Measurements from ENCODE around the gene RASSF4.

The RASSF4 gene

DNA sequence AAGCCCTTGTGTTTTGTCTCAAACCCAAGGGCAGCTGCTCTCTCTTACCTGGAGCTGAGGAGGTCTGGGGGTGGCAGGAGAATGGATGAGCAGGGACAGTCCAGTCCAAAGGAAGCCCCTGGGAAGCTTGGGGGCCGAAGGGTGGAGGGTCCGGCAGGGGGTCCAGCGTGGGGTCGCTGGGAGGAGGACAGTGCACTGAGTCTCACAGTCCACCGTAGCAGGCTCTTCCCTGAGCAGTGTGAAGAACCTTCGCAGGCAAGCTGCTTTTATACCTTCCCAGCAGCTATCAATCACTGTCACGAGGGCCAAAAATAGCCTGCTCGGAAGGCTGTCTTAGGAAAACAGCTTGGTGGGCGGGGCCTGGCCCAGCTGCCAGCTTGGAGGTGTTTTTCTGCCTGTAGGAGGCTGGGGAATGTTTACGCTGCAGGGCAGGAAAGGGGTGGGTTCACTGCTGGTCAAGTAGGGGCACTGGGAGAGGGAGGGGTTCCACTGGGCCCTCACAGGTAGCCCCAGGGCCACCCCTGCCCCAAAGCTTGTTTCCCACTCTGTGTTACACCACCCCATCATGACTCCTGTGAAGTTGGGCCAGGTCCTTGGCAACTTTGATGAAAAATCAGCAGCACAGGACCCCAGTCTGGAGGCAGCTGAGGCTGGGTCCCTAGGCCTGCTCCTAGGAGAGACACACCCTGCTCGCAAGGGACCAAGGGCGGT lies 19.1 kb downstream of the RASSF4 start, which contains the start of gene DEPP1:
TSS of gene DEPP1 (minus strand) at position 240 of the 711 bp plus-strand sequence. CDS start 779 bp downstream, outside the sequence.
- TF ChIP-seq, protein P1, sequence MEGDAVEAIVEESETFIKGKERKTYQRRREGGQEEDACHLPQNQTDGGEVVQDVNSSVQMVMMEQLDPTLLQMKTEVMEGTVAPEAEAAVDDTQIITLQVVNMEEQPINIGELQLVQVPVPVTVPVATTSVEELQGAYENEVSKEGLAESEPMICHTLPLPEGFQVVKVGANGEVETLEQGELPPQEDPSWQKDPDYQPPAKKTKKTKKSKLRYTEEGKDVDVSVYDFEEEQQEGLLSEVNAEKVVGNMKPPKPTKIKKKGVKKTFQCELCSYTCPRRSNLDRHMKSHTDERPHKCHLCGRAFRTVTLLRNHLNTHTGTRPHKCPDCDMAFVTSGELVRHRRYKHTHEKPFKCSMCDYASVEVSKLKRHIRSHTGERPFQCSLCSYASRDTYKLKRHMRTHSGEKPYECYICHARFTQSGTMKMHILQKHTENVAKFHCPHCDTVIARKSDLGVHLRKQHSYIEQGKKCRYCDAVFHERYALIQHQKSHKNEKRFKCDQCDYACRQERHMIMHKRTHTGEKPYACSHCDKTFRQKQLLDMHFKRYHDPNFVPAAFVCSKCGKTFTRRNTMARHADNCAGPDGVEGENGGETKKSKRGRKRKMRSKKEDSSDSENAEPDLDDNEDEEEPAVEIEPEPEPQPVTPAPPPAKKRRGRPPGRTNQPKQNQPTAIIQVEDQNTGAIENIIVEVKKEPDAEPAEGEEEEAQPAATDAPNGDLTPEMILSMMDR (IDR thresholded peaks at IDR 0.05; ENCODE audit: low read depth, low read length) = no peak
- DNase-seq (ENCODE audit: extremely low read depth, low read depth) = no peak

DNA sequence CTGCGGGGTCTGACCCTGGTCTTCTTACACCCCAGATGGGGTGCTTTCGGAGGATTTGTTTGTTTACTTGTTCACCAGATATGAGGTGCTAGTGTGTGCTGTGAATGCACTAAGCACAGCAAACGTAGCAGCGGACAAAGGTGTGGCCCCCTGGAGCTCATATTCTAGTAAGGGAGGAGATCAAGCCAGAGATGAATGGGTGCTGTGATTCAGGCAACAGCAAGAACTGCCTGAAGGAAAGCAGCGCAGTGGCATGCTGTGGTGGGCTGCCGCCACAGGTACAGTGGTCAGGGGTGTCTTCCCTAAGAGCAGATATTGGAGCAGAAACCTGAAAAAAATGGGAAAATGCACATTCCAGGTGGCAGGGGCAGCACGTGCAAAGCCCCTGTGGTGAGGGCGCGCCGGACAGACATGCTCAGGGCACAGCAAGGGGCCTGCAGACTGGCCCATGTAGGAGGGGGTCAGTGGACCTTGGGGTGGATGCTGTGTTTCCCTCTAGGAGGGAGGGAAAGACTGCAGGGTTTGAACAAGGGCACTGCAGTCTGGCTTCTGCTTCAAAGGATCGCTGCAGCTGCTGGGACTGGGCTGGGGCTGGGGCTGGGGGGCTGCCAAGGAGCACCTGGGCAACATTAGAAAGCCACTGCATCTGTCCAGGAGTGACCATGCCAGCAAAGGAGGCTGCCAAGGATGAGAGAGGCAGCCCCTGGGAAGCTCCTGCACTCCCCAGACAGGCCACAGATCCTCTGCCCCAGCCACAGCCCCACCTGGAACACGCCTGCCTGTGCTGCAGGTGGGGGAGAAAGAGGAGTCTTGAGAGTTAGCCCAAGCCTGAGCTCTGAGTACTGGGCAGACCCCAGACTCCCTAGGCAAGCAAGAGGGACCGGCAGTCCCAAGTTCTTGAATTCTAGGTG lies 19.9 kb downstream of the RASSF4 start:
- no peak for DNase-seq (ENCODE audit: extremely low read depth, low read depth)
- TF ChIP-seq, protein P1 (IDR thresholded peaks at IDR 0.05; ENCODE audit: low read depth, low read length) = no peak

DNA sequence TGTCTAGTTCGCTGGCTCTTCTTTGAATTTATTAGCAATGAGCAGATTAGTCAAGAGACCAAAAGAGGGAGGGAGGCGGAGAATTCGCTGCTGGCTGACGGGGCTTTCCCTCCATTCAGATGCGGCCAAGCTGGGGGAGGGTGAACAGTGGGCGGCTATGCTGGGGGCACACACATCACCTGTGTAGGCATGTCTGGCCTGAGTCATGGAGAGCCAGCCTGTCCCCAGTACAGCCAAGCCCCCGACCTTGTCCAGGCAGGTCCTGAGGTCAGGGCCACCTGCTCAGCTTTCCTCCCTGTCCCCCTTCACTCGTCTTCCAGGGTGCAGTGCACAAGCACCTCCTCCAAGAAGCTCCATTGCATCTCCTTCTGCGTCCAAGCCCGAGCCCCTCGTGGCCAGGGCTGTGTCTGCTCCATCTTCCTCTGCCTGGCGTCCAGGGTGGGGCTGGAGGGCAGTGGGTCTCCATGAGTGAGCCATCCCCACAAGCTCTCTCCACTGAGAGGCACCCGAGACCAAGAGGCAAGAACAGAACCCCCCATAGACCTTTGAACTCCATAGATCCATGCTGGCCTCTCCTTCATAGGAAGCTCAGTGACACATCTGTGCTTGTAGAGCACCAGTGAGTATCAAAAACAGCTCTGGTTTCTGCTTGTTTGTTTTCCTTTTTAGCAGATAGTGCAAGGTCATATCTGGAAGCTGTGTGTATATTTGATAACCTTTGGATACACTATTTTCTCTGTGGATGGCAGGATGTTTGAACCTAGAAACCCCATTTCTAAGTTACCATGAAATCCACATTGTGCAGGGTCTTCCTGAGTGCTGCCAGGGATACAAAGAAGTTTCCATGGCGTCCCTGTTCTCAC lies 20.9 kb downstream of the RASSF4 start:
- no peak for DNase-seq (ENCODE audit: extremely low read depth, low read depth)
- TF ChIP-seq, protein P1 (IDR thresholded peaks at IDR 0.05; ENCODE audit: low read depth, low read length) = no peak

DNA sequence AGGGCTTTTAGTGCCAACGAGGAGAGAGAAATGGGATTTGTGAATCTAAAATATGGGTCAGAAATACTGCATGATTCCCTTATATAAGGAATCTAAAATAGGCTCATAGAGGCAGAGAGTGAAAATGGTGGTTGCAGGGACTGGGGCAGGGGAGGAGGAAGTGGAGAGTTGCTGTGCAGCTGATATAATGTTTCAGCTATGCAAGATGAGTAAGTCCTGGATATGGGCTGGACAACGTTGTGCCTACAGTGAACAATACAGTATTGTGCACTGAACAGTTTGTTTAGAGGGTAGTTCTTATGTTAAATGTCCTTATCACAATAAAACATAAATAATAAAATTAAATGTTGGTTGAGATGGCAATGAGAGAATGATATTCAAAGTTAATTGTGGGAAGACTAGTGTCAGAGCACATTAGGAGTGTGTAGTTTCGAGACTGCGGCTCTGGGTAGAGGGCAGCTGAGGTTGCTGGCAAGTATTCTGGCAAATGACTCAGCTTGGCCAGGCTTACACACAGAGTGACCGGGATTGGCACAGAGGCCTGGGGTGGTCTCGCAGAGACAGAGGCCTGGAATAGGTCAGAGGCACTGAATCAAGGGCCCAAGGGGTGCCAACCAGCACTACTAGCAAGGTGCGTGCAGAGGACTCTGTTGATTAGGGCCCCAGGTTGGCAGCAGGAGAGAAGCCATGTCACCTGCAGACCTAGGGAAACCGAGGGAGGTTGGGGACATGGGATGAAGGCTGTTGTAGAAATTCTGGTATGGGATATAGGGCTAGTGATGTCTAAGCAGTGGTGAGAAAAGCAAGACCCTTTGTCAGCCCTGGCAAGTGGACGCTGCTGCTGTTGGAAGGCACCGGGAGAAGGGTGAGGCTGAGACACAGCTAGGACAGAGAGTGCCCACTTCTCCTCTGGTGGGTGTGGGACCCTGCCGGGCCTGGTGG lies 21.8 kb downstream of the RASSF4 start:
- TF ChIP-seq, protein P1 (IDR thresholded peaks at IDR 0.05; ENCODE audit: low read depth, low read length) = no peak; the same call in 1 of the 2 replicates
- DNase-seq (ENCODE audit: extremely low read depth, low read depth) = no peak

DNA sequence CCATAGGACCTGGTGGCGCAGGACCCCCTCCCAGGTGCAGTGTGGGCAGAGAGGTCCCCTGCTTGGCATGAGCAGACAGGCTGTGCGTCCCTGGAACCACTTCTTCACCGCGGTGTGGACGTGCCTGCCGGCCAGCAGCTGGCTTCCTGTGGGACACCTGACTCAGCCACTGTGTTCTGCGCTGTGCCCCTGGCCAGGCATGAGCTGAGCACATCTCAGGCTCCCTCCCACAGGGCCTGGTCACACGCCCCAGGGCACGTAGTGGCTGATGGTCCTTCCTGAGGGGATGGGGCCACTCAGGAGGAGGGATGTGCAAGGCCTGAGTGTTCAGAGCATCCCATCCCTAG lies 22.5 kb downstream of the RASSF4 start:
- DNase-seq (ENCODE audit: extremely low read depth, low read depth) = no peak
- TF ChIP-seq, protein P1 (IDR thresholded peaks at IDR 0.05; ENCODE audit: low read depth, low read length) = no peak

DNA sequence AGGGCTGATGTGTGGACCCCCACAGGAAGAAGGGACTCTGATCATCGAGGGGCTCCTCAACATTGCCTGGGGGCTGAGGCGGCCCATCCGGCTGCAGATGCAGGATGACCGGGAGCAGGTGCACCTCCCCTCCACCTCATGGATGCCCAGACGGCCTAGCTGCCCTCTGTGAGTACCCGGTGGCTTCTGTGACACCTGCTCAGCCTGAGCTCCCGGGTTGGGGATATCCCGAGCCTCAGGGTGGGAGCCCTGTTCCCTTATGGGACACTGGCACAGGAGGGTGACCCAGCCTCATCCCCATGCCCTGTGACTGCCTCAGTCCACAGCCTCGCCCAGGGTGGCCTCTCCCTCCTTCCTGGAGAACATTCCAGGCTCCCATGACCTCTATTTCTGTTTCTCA lies 22.9 kb downstream of the RASSF4 start:
- no peak for DNase-seq (ENCODE audit: extremely low read depth, low read depth)
- TF ChIP-seq, protein P1 (IDR thresholded peaks at IDR 0.05; ENCODE audit: low read depth, low read length) = no peak
